Jurkat, Clone E6-1 (cell line): ENCODE results near the gene RPS2.
A peak's percentile ranks its signal among the peaks of the same experiment; 100 is the strongest.
"Not testable (repeated sequence)": the region's sequence is repeated elsewhere in the genome, so short reads cannot be mapped to it uniquely, and the experiment has no call there.

Experiments used
- DNase-seq: peaks from one replicate; pipeline ENCODE4 v3.0.0-alpha.2; 2011; ENCODE audit warnings: low read depth, low spot score
- H3K4me3 ChIP-seq: 2 replicates; pipeline ENCODE4 v1.5.1; 2011; ENCODE audit warnings: mild to moderate bottlenecking, low read length, control low read depth, moderate library complexity

Gene RPS2

GRCh38 chr16:1972490-1972877 is 7.9 kb upstream of the RPS2 start:
- H3K4me3 ChIP-seq = peak overlapping the region; percentile 86
- DNase-seq = no peak

GRCh38 chr16:1971796-1972489 is 7.3 kb upstream of the RPS2 start, which contains the start of gene TBL3:
TBL3 (plus strand) TSS chr16:1972053; CDS start chr16:1972165, 112 bp downstream.
- peak; percentile 94 for DNase-seq
- peak within 1 kb of the TSS; percentile 86 for H3K4me3 ChIP-seq

- H3K4me3 ChIP-seq = no peak overlapping the region
Measured at GRCh38 chr16:1968146-1968953, 3.7 kb upstream of the RPS2 start.

GRCh38 chr16:1966460-1966859 is 1.8 kb upstream of the RPS2 start, which contains the start of gene RNF151:
RNF151 (plus strand) TSS chr16:1966856; CDS start chr16:1966882, 26 bp downstream.
- no peak for DNase-seq

More at GRCh38 chr16:1968146-1968953, 3.7 kb upstream of the RPS2 start:
- no peak for DNase-seq

GRCh38 chr16:1965396-1966001 is 873 bp upstream of the RPS2 start:
- peak overlapping the region; percentile 79 for H3K4me3 ChIP-seq
- DNase-seq = no peak

More at GRCh38 chr16:1966460-1966859, 1.8 kb upstream of the RPS2 start, which contains the start of gene RNF151:
- H3K4me3 ChIP-seq = peak within 1 kb of the TSS; percentile 79

GRCh38 chr16:1963806-1964505 is 670 bp downstream of the RPS2 start:
- peak overlapping the region; percentile 79 for H3K4me3 ChIP-seq
- no peak for DNase-seq

GRCh38 chr16:1962161-1963153 is 2.2 kb downstream of the RPS2 start:
- DNase-seq = not testable (repeated sequence)
- H3K4me3 ChIP-seq = peak overlapping the region; percentile 79

GRCh38 chr16:1961651-1962067 is 3.0 kb downstream of the RPS2 start:
- H3K4me3 ChIP-seq = 0 out of 2 replicates have a peak overlapping the region, but pooled peaks have one; percentile 3

GRCh38 chr16:1960665-1961630 is 3.7 kb downstream of the RPS2 start:
- peak; percentile 68 for DNase-seq
- H3K4me3 ChIP-seq = peak overlapping the region; percentile 81

More at GRCh38 chr16:1961651-1962067, 3.0 kb downstream of the RPS2 start:
- DNase-seq = peak; percentile 41

GRCh38 chr16:1959269-1960039 is 5.2 kb downstream of the RPS2 start, which contains the start of gene NDUFB10:
NDUFB10 (plus strand) TSS chr16:1959538; CDS start chr16:1959625, 87 bp downstream.
- peak; percentile 83 for DNase-seq
- peak within 1 kb of the TSS; percentile 81 for H3K4me3 ChIP-seq

- no peak for DNase-seq
- H3K4me3 ChIP-seq = peak overlapping the region; percentile 20
Measured at GRCh38 chr16:1958715-1959268, 5.8 kb downstream of the RPS2 start.

- not testable (repeated sequence) for DNase-seq
Measured at GRCh38 chr16:1958143-1958491, 6.5 kb downstream of the RPS2 start.

GRCh38 chr16:1957434-1958142 is 7.0 kb downstream of the RPS2 start:
- not testable (repeated sequence) for H3K4me3 ChIP-seq, DNase-seq

More at GRCh38 chr16:1958143-1958491, 6.5 kb downstream of the RPS2 start:
- not testable (repeated sequence) for H3K4me3 ChIP-seq

- no peak overlapping the region for H3K4me3 ChIP-seq
- no peak for DNase-seq
Measured at GRCh38 chr16:1953734-1954133, 10.9 kb downstream of the RPS2 start.

- no peak overlapping the region for H3K4me3 ChIP-seq
- DNase-seq = no peak
Measured at GRCh38 chr16:1950559-1950958, 14.1 kb downstream of the RPS2 start.
